ENCODE results near the gene GNRH2. TPM values are rescaled to one million over a fixed set of nuclear protein-coding genes. Genes with fewer than 3 reads are reported as not detected.

Gene GNRH2
- total and polyA plus RNA-seq, 2 of the 8 experiments (the other 6 are each of a cell fraction or from before 2014, with no cell fraction given) = 0.09 to 0.82 TPM

GRCh38 chr20:3070725-3071124 is 27.3 kb downstream of the GNRH2 start:
- Histone ChIP-seq H3K9me3 (ENCODE audit: insufficient read depth in 2 of 2, low read depth in 1 of 2, low read length in 1 of 2) (peaks cover 2 to 5% of the 10 kb centered on the region in 2 experiments; a peak in 2 of 4 replicates), H2BK12ac (ENCODE audit: low read depth, low read length) (no peak overlapping the region), H2BK20ac (ENCODE audit: low read length) (no peak overlapping the region), H3K56ac (replicated peaks; ENCODE audit: insufficient read length, low read depth, low read length) (no peak overlapping the region), H3K23ac (ENCODE audit: insufficient read length) (no peak overlapping the region), H2AK5ac (ENCODE audit: low read depth, low read length) (no peak overlapping the region), H2BK5ac (ENCODE audit: low read depth, low read length) (no peak overlapping the region), H3K27me3 (replicated peaks in 1 of 4; ENCODE audit: control insufficient read depth in 3 of 4, extremely low read depth in 1 of 4, insufficient read depth in 3 of 4, low read length in 3 of 4) (peaks cover 11 to 30% (median 27%) of the 10 kb centered on the region in 4 experiments), H3K4ac (replicated peaks; ENCODE audit: insufficient read length, low read depth, low read length) (no peak overlapping the region), H3K4me3 (ENCODE audit: extremely low read depth in 1 of 4, insufficient read depth in 2 of 4, low read depth in 3 of 4, low read length in 4 of 4) (no peak overlapping the region), H3K79me1 (ENCODE audit: low read depth, low read length) (no peaks in the 10 kb centered on the region), H4K8ac (ENCODE audit: extremely low read depth, insufficient read depth, low read length) (no peak overlapping the region), H2BK15ac (ENCODE audit: low read length) (no peak overlapping the region), H2AFZ (ENCODE audit: low read length) (no peak overlapping the region), H3K27ac (ENCODE audit: low read depth, low read length) (no peak overlapping the region), H3K79me2 (ENCODE audit: control insufficient read depth in 1 of 2, insufficient read depth in 2 of 2, low read length in 2 of 2) (no peaks in the 10 kb centered on the region), H3K4me2 (ENCODE audit: insufficient read depth in 1 of 2, low read depth in 2 of 2, low read length in 2 of 2) (no peak overlapping the region), H3K18ac (ENCODE audit: extremely low read depth, low read length) (no peak overlapping the region), H4K20me1 (replicated peaks in 1 of 2; ENCODE audit: control insufficient read depth in 1 of 2, insufficient read depth in 2 of 2, low read length in 2 of 2) (no peaks in the 10 kb centered on the region), H3K23me2 (ENCODE audit: low read depth, low read length) (peaks cover 3% of the 10 kb centered on the region; the same call in 1 of the 2 replicates), H3K4me1 (replicated peaks in 1 of 4; ENCODE audit: control insufficient read depth in 3 of 4, insufficient read depth in 4 of 4, low read length in 3 of 4) (peaks cover 0 to 8% (median 3%) of the 10 kb centered on the region in 4 experiments; a peak in 5 of 7 replicates), H3K36me3 (ENCODE audit: control insufficient read depth in 2 of 4, insufficient read depth in 4 of 4, low read length in 3 of 4) (no peaks in the 10 kb centered on the region), H4K5ac (ENCODE audit: insufficient read length, low read depth, low read length) (no peak overlapping the region), H2BK120ac (replicated peaks; ENCODE audit: low read depth, low read length) (no peak overlapping the region), H4K91ac (replicated peaks; ENCODE audit: insufficient read length, low read length) (no peak overlapping the region), H3K9ac (replicated peaks in 1 of 4; ENCODE audit: extremely low read depth in 1 of 4, low read depth in 3 of 4, low read length in 3 of 4) (no peak overlapping the region), H3K14ac (ENCODE audit: insufficient read length) (no peak overlapping the region)
- 93% methylated on average over 4 of the region's 4 CpGs; no CpG with 5 or more reads in 1 of the 2 experiments for WGBS, 2 experiments (ENCODE audit: extremely low coverage in 1 of 2, insufficient coverage in 1 of 2, insufficient read length in 1 of 2, insufficient replicate concordance in 2 of 2, low coverage in 1 of 2, low lambda C conversion rate in 2 of 2, missing lambda C conversion rate in 1 of 2)
- FAIRE-seq (no peak), DNase-seq (ENCODE audit: low read depth in 1 of 2, low spot score in 2 of 2) (no peak)
- ChIA-PET CTCF (ENCODE audit: partially characterized antibody) (interaction anchor here (0.9 to 4.6 kb wide), 4 partner anchors 15 to 94 kb away, joined by 3 to 23 read pairs (median 4); no protein-coding TSS in a partner anchor), POLR2A (ENCODE audit: partially characterized antibody) (no interaction called here)
- TF ChIP-seq GTF2F1 (IDR thresholded peaks at IDR 0.05; ENCODE audit: borderline replicate concordance, low read depth, low read length) = no peak
- TF ChIP-seq SIRT6 (IDR thresholded peaks at IDR 0.05; ENCODE audit: low read length) = no peak
- TF ChIP-seq POLR2A (IDR thresholded peaks at IDR 0.05; ENCODE audit: control extremely low read depth in 1 of 2, low read depth in 2 of 2, low read length in 2 of 2) = no peak
- no peak for TF ChIP-seq BRCA1 (IDR thresholded peaks at IDR 0.05; ENCODE audit: low read depth, low read length)
- TF ChIP-seq TBP (IDR thresholded peaks at IDR 0.05; ENCODE audit: low read depth, low read length) = no peak

Data from H1 (cell line).